Measurements from ENCODE around the gene TNFSF9.

DNA sequence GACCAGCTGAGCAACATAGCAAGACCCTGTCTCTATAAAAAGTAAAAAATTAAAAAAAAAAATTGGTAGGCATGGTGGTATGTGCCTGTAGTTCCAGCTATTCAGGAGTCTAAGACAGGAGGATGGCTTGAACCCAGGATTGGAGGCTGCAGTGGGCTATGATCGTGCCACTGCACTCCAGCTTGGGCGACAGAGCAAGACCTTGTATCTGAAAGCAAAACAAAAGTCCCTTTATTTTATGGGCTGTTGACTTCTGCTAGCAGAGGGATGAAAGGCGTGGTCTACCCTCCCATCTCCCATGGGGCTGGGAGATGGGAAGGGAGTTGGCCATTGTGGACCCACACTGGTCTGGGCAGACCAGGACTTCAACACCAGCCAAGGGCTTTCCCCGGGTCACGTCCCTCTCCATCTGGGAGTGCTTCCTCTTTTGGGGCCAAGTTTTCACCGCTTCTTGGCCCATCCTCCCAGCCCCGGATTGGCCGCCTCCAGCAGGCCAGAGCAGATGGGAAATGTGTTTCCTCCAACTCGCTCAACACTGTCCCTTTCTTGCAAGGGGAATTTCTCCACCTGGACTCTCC, 2.2 kb upstream of the TNFSF9 start:
- TF ChIP-seq, protein P1, sequence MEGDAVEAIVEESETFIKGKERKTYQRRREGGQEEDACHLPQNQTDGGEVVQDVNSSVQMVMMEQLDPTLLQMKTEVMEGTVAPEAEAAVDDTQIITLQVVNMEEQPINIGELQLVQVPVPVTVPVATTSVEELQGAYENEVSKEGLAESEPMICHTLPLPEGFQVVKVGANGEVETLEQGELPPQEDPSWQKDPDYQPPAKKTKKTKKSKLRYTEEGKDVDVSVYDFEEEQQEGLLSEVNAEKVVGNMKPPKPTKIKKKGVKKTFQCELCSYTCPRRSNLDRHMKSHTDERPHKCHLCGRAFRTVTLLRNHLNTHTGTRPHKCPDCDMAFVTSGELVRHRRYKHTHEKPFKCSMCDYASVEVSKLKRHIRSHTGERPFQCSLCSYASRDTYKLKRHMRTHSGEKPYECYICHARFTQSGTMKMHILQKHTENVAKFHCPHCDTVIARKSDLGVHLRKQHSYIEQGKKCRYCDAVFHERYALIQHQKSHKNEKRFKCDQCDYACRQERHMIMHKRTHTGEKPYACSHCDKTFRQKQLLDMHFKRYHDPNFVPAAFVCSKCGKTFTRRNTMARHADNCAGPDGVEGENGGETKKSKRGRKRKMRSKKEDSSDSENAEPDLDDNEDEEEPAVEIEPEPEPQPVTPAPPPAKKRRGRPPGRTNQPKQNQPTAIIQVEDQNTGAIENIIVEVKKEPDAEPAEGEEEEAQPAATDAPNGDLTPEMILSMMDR (tag by site-specific recombination; IDR thresholded peaks at IDR 0.05): no peak
- TF ChIP-seq ZBTB1 (tag by site-specific recombination; IDR thresholded peaks at IDR 0.05): no peak
- TF ChIP-seq SETDB1 (IDR thresholded peaks at IDR 0.05; ENCODE audit: insufficient read length, low read length): no peak
- no peak for TF ChIP-seq ZNF202 (tag by site-specific recombination; IDR thresholded peaks at IDR 0.05; ENCODE audit: borderline replicate concordance)
